Measurements from ENCODE around the gene SPOCK2. TPM values are rescaled to one million over a fixed set of nuclear protein-coding genes. Genes with fewer than 3 reads are reported as not detected.

SPOCK2 gene
- polyA plus RNA-seq, 1 donor (not counting 4 experiments of a cell fraction or from before 2014, with no cell fraction given): 0.14 TPM

GRCh38 chr10:72092171-72092924 is 4.0 kb upstream of the SPOCK2 start:
- H3K79me2 ChIP-seq (ENCODE audit: control insufficient read depth, insufficient read depth, low read length): no peaks in the 10 kb centered on the region
- peaks cover 17% of the 10 kb centered on the region for H3K27me3 ChIP-seq (ENCODE audit: control insufficient read depth, extremely low read depth, insufficient read depth, low read length)
- H3K27ac ChIP-seq (ENCODE audit: control insufficient read depth, insufficient read depth, low read length): no peak overlapping the region
- no peak overlapping the region for H3K4me3 ChIP-seq (ENCODE audit: control insufficient read depth in 2 of 3, extremely low read depth in 1 of 3, insufficient read depth in 2 of 3, low read depth in 1 of 3, low read length in 3 of 3)
- H3K9me3 ChIP-seq (ENCODE audit: control insufficient read depth, low read depth, low read length): no peaks in the 10 kb centered on the region
- H3K9ac ChIP-seq (ENCODE audit: control insufficient read depth, extremely low read depth, insufficient read depth, low read length): no peak overlapping the region
- FAIRE-seq (no peak), DNase-seq (ENCODE audit: low read depth, low spot score) (no peak)
- H3K9me1 ChIP-seq (ENCODE audit: control insufficient read depth, extremely low read depth, insufficient read depth, low read length): no peaks in the 10 kb centered on the region
- dilution Hi-C loops (cut with MboI; ENCODE audit: extremely low pct_ligation_motif_present, low sequenced_read_pairs): no loop called here
- H3K4me1 ChIP-seq (ENCODE audit: control insufficient read depth, extremely low read depth, insufficient read depth, low read length): peaks cover 13% of the 10 kb centered on the region
- peaks cover 2 to 3% of the 10 kb centered on the region in 2 experiments for H3K36me3 ChIP-seq (ENCODE audit: control insufficient read depth in 2 of 2, extremely low read depth in 1 of 2, insufficient read depth in 2 of 2, low read length in 2 of 2)
- TF ChIP-seq EZH2 (IDR thresholded peaks at IDR 0.05; ENCODE audit: low read length) (no peak), CTCF (optimal IDR thresholded peaks at IDR 0.05 in 1 of 3, IDR thresholded peaks at IDR 0.05 in 1 of 3, conservative IDR thresholded peaks at IDR 0.05 in 1 of 3; ENCODE audit: extremely low read depth in 1 of 3, insufficient read depth in 2 of 3, low read length in 3 of 3) (no peak)
- H2AFZ ChIP-seq (ENCODE audit: control insufficient read depth, low read length): no peak overlapping the region
- H4K20me1 ChIP-seq (ENCODE audit: control insufficient read depth, extremely low read depth, insufficient read depth, low read length): no peaks in the 10 kb centered on the region
- no peak overlapping the region for H3K4me2 ChIP-seq (ENCODE audit: control insufficient read depth, extremely low read depth, insufficient read depth, low read depth, low read length)

GRCh38 chr10:72090326-72090725 is 2.0 kb upstream of the SPOCK2 start:
- Histone ChIP-seq H3K36me3 (ENCODE audit: control insufficient read depth in 2 of 2, extremely low read depth in 1 of 2, insufficient read depth in 2 of 2, low read length in 2 of 2) (no peaks in the 10 kb centered on the region), H3K79me2 (ENCODE audit: control insufficient read depth, insufficient read depth, low read length) (no peaks in the 10 kb centered on the region), H4K20me1 (ENCODE audit: control insufficient read depth, extremely low read depth, insufficient read depth, low read length) (no peaks in the 10 kb centered on the region), H3K4me1 (ENCODE audit: control insufficient read depth, extremely low read depth, insufficient read depth, low read length) (peaks cover 13% of the 10 kb centered on the region), H2AFZ (ENCODE audit: control insufficient read depth, low read length) (no peak overlapping the region), H3K9me3 (ENCODE audit: control insufficient read depth, low read depth, low read length) (no peaks in the 10 kb centered on the region), H3K9me1 (ENCODE audit: control insufficient read depth, extremely low read depth, insufficient read depth, low read length) (no peaks in the 10 kb centered on the region), H3K27ac (ENCODE audit: control insufficient read depth, insufficient read depth, low read length) (no peak overlapping the region), H3K27me3 (ENCODE audit: control insufficient read depth, extremely low read depth, insufficient read depth, low read length) (peaks cover 28% of the 10 kb centered on the region), H3K4me3 (ENCODE audit: control insufficient read depth in 2 of 3, extremely low read depth in 1 of 3, insufficient read depth in 2 of 3, low read depth in 1 of 3, low read length in 3 of 3) (no peak overlapping the region), H3K4me2 (ENCODE audit: control insufficient read depth, extremely low read depth, insufficient read depth, low read depth, low read length) (no peak overlapping the region), H3K9ac (ENCODE audit: control insufficient read depth, extremely low read depth, insufficient read depth, low read length) (no peak overlapping the region)
- no peak for FAIRE-seq
- TF ChIP-seq CTCF (optimal IDR thresholded peaks at IDR 0.05 in 1 of 3, IDR thresholded peaks at IDR 0.05 in 1 of 3, conservative IDR thresholded peaks at IDR 0.05 in 1 of 3; ENCODE audit: extremely low read depth in 1 of 3, insufficient read depth in 2 of 3, low read length in 3 of 3): no peak
- no peak for TF ChIP-seq EZH2 (IDR thresholded peaks at IDR 0.05; ENCODE audit: low read length)
- dilution Hi-C loops (cut with MboI; ENCODE audit: extremely low pct_ligation_motif_present, low sequenced_read_pairs): no loop called here
- no peak for DNase-seq (ENCODE audit: low read depth, low spot score)
